H1 (cell line): ENCODE results near the gene C16orf89. TPM values are rescaled to one million over a fixed set of nuclear protein-coding genes. Genes with fewer than 3 reads are reported as not detected.
"Not testable (repeated sequence)": the region's sequence is repeated elsewhere in the genome, so short reads cannot be mapped to it uniquely, and the experiment has no call there.

Source experiments
- CTCF ChIA-PET: fragments of 300-600 bp; sonication (Branson Sonifier 250); formaldehyde crosslinking; loops from one replicate; lab custom pipeline; 2021; ENCODE audit not compliant: partially characterized antibody; lab: Charles Lee
- POLR2A ChIA-PET: fragments of 300-600 bp; sonication (Branson Sonifier 250); formaldehyde crosslinking; loops from one replicate; lab custom pipeline; 2021; ENCODE audit warnings: inconsistent platforms; ENCODE audit not compliant: partially characterized antibody; lab: Charles Lee
- DNase-seq, 2 experiments: peaks; one replicate each; pipeline versions ENCODE4 v3.0.0 to v3.0.0-alpha.2; 2010 to 2022; ENCODE audit warnings: low spot score in 2 of 2, low read depth in 1 of 2, mixed read lengths in 1 of 2
- FAIRE-seq: peaks from 2 replicates; lab custom pipeline; 2011; peaks lifted over from hg19 to GRCh38; lab: Jason Lieb, UNC
- H2AFZ ChIP-seq: 2 replicates; pipeline ENCODE4 v1.8.1; 2012; ENCODE audit warnings: low read length, inconsistent platforms
- H2AK5ac ChIP-seq: 2 replicates; pipeline ENCODE4 v1.6.1; 2013; ENCODE audit warnings: low read depth, low read length
- H2BK120ac ChIP-seq: replicated peaks from 2 replicates; pipeline ENCODE3; 2013; ENCODE audit warnings: low read depth, low read length, inconsistent platforms
- H2BK12ac ChIP-seq: 2 replicates; pipeline ENCODE4 v1.6.1; 2013; ENCODE audit warnings: low read depth, low read length
- H2BK15ac ChIP-seq: 2 replicates; pipeline ENCODE4 v1.6.1; 2013; ENCODE audit warnings: low read length
- H2BK20ac ChIP-seq: 2 replicates; pipeline ENCODE4 v1.6.1; 2013; ENCODE audit warnings: low read length
- H2BK5ac ChIP-seq: 2 replicates; pipeline ENCODE4 v1.6.1; 2013; ENCODE audit warnings: low read depth, low read length
- H3K14ac ChIP-seq: 2 replicates; pipeline ENCODE4 v1.6.1; 2013; ENCODE audit warnings: inconsistent platforms; ENCODE audit not compliant: insufficient read length
- H3K18ac ChIP-seq: 2 replicates; pipeline ENCODE4 v1.6.1; 2013; ENCODE audit warnings: low read length; ENCODE audit errors: extremely low read depth
- H3K23ac ChIP-seq: 2 replicates; pipeline ENCODE4 v1.6.1; 2013; ENCODE audit warnings: inconsistent platforms; ENCODE audit not compliant: insufficient read length
- H3K23me2 ChIP-seq: 2 replicates; pipeline ENCODE4 v1.6.1; 2013; ENCODE audit warnings: low read depth, low read length
- H3K27ac ChIP-seq: 2 replicates; pipeline ENCODE4 v1.6.1; 2011; ENCODE audit warnings: low read depth, low read length, inconsistent platforms
- H3K27me3 ChIP-seq, 4 experiments: replicated peaks in 1 of 4; 1 replicate in 1 of 4; 2 replicates in 3 of 4; pipeline versions ENCODE4 v1.6.1 to v1.8.1; 2011 to 2013; ENCODE audit warnings: low read length in 3 of 4, mild to moderate bottlenecking in 3 of 4, inconsistent platforms in 2 of 4, mixed read lengths in 2 of 4, moderate library complexity in 1 of 4; ENCODE audit not compliant: control insufficient read depth in 3 of 4, insufficient read depth in 3 of 4; ENCODE audit errors: extremely low read depth in 1 of 4
- H3K36me3 ChIP-seq, 4 experiments: 2 replicates each; pipeline versions ENCODE4 v1.6.1 to v1.8.1; 2011 to 2013; ENCODE audit warnings: mild to moderate bottlenecking in 4 of 4, low read length in 3 of 4, moderate library complexity in 2 of 4, control low read depth in 1 of 4, inconsistent platforms in 1 of 4; ENCODE audit not compliant: insufficient read depth in 4 of 4, control insufficient read depth in 2 of 4
- H3K4ac ChIP-seq: replicated peaks from 2 replicates; pipeline ENCODE3; 2013; ENCODE audit warnings: low read length, low read depth, mixed read lengths, inconsistent platforms; ENCODE audit not compliant: insufficient read length
- H3K4me1 ChIP-seq, 4 experiments: replicated peaks in 1 of 4; 1 replicate in 1 of 4; 2 replicates in 3 of 4; pipeline versions ENCODE4 v1.6.1 to v1.8.1; 2011 to 2013; ENCODE audit warnings: low read length in 3 of 4, inconsistent platforms in 2 of 4, mixed read lengths in 1 of 4; ENCODE audit not compliant: insufficient read depth in 4 of 4, control insufficient read depth in 3 of 4
- H3K4me2 ChIP-seq, 2 experiments: 2 replicates each; pipeline versions ENCODE4 v1.6.1 to v1.8.1; 2011 to 2013; ENCODE audit warnings: low read depth in 2 of 2, low read length in 2 of 2, control low read depth in 1 of 2, inconsistent platforms in 1 of 2, mild to moderate bottlenecking in 1 of 2; ENCODE audit not compliant: insufficient read depth in 1 of 2
- H3K4me3 ChIP-seq, 4 experiments: fragments of 200-600, 300-600 bp in 1 of 4; sonication (generic), shearing (Covaris generic), sonication (Bioruptor Twin) in 1 of 4; 2 replicates each; pipeline versions ENCODE4 v1.5.1 to v1.8.1; 2011 to 2016; ENCODE audit warnings: low read length in 4 of 4, low read depth in 3 of 4, control low read depth in 2 of 4, inconsistent platforms in 2 of 4, mild to moderate bottlenecking in 2 of 4, mixed read lengths in 1 of 4, moderate library complexity in 1 of 4; ENCODE audit not compliant: insufficient read depth in 2 of 4; ENCODE audit errors: extremely low read depth in 1 of 4
- H3K56ac ChIP-seq: replicated peaks from 2 replicates; pipeline ENCODE3; 2013; ENCODE audit warnings: low read depth, mild to moderate bottlenecking, mixed read lengths, low read length, inconsistent platforms; ENCODE audit not compliant: insufficient read length
- H3K79me1 ChIP-seq: 2 replicates; pipeline ENCODE4 v1.6.1; 2013; ENCODE audit warnings: low read depth, low read length, control low read depth
- H3K79me2 ChIP-seq, 2 experiments: 2 replicates each; pipeline versions ENCODE4 v1.6.1 to v1.8.1; 2012 to 2013; ENCODE audit warnings: low read length in 2 of 2, mild to moderate bottlenecking in 2 of 2, inconsistent platforms in 1 of 2; ENCODE audit not compliant: insufficient read depth in 2 of 2, control insufficient read depth in 1 of 2
- H3K9ac ChIP-seq, 4 experiments: replicated peaks in 1 of 4; 1 replicate in 1 of 4; 2 replicates in 3 of 4; pipeline versions ENCODE4 v1.6.1 to v1.8.1; 2011 to 2013; ENCODE audit warnings: low read depth in 3 of 4, low read length in 3 of 4, control low read depth in 2 of 4, mild to moderate bottlenecking in 2 of 4, moderate library complexity in 2 of 4, inconsistent platforms in 1 of 4; ENCODE audit errors: extremely low read depth in 1 of 4
- H3K9me3 ChIP-seq, 2 experiments: 2 replicates each; pipeline versions ENCODE4 v1.6.1 to v1.8.1; 2012 to 2013; ENCODE audit warnings: mild to moderate bottlenecking in 2 of 2, moderate library complexity in 2 of 2, control low read depth in 1 of 2, inconsistent platforms in 1 of 2, low read depth in 1 of 2, low read length in 1 of 2, mixed read lengths in 1 of 2; ENCODE audit not compliant: insufficient read depth in 2 of 2
- H4K20me1 ChIP-seq, 2 experiments: replicated peaks in 1 of 2; 2 replicates each; pipeline versions ENCODE3 to v1.8.1; 2011 to 2013; ENCODE audit warnings: inconsistent platforms in 2 of 2, low read length in 2 of 2, mild to moderate bottlenecking in 1 of 2; ENCODE audit not compliant: insufficient read depth in 2 of 2, control insufficient read depth in 1 of 2
- H4K5ac ChIP-seq: 2 replicates; pipeline ENCODE4 v1.6.1; 2013; ENCODE audit warnings: low read length, low read depth, mixed read lengths, inconsistent platforms; ENCODE audit not compliant: insufficient read length
- H4K8ac ChIP-seq: 2 replicates; pipeline ENCODE4 v1.8.0; 2013; ENCODE audit warnings: mild to moderate bottlenecking, moderate library complexity, low read length, inconsistent platforms; ENCODE audit not compliant: insufficient read depth; ENCODE audit errors: extremely low read depth
- H4K91ac ChIP-seq: replicated peaks from 2 replicates; pipeline ENCODE3; 2013; ENCODE audit warnings: low read length, mixed read lengths, inconsistent platforms; ENCODE audit not compliant: insufficient read length
- WGBS, 2 experiments: shearing (Covaris generic) in 1 of 2; methylation state at CpG; one replicate each; pipeline versions ENCODE4 v1.1.6 to v1.1.7; 2013 to 2015; ENCODE audit warnings: low lambda C conversion rate in 2 of 2, mixed read lengths in 2 of 2, inconsistent platforms in 1 of 2, low coverage in 1 of 2, missing lambda C conversion rate in 1 of 2; ENCODE audit not compliant: insufficient replicate concordance in 2 of 2, insufficient coverage in 1 of 2, insufficient read length in 1 of 2; ENCODE audit errors: extremely low coverage in 1 of 2, missing lambda C conversion rate in 1 of 2; 5-methylcytosine and 5-hydroxymethylcytosine counted together
- polyA plus RNA-seq, 7 experiments: library from polyadenylated mRNA; depleted of rRNA in 3 of 7; stranded (reverse) in 5 of 7; unstranded in 2 of 7; fragments of >200 nt in 5 of 7; fragments of 200-250 nt in 2 of 7; gene quantifications; 1 replicate in 5 of 7; 2 replicates in 1 of 7; 4 replicates in 1 of 7; pipeline versions ENCODE4 v1.2.1 to v1.2.3, GENCODE V29; 2011 to 2013; ENCODE audit warnings: missing spikeins in 2 of 7, mixed read lengths in 2 of 7
- total RNA-seq: library from RNA; stranded (reverse); fragmentation: NEBNext Ultra II Directional; extraction: Animal tissue kit (Norgen Biotek cat#: 25700); gene quantifications from 2 replicates; pipeline ENCODE4 v1.2.1, GENCODE V29; 2021

The C16orf89 gene
- total and polyA plus RNA-seq, 2 of the 8 experiments (the other 6 are each of a cell fraction or from before 2014, with no cell fraction given) = 6.7 to 9.9 TPM

DNA sequence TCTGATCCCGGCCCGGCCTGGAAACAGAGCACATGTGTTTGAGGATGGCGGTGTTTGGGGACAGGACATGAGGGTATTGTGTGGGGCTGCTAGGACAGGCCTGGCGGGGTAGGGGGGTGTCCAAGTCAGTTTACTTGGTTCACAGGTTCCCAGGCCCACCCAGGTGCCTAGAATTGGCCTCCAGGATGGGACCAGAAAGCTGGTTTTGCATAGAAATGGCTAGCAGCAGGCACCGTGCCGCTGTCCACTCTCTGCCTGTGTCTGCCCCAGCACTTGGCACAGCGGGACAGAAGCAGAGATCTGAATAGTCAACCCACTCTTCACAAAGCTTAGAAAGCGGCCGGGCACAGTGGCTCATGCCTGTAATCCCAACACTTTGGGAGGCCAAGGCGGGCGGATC is 20.0 kb upstream of the C16orf89 start:
- not testable (repeated sequence) for H3K4me3 ChIP-seq, H2AK5ac ChIP-seq, H3K4ac ChIP-seq, H3K14ac ChIP-seq, H4K5ac ChIP-seq, H4K20me1 ChIP-seq, H2BK120ac ChIP-seq, H2BK20ac ChIP-seq, H2BK12ac ChIP-seq, H2BK15ac ChIP-seq, FAIRE-seq, H3K79me1 ChIP-seq, H3K4me1 ChIP-seq, H3K9me3 ChIP-seq, H3K27me3 ChIP-seq, H3K27ac ChIP-seq, H3K56ac ChIP-seq, H3K79me2 ChIP-seq, H3K9ac ChIP-seq, H3K18ac ChIP-seq, H4K8ac ChIP-seq, H2AFZ ChIP-seq, H4K91ac ChIP-seq, H2BK5ac ChIP-seq, H3K23me2 ChIP-seq, H3K23ac ChIP-seq, H3K4me2 ChIP-seq, DNase-seq
- H3K36me3 ChIP-seq = peaks cover 4 to 30% (median 7%) of the 10 kb centered on the region in 4 experiments; a peak in 5 of 8 replicates
- ChIA-PET CTCF (interaction anchor here (0.6 to 27.9 kb wide), 5 partner anchors 8 to 109 kb away, joined by 4 to 625 read pairs (median 5); partner anchors contain the start of gene C16orf89), POLR2A (interaction anchor here (0.6 to 1.8 kb wide), 4 partner anchors 11 to 64 kb away, joined by 3 to 8 read pairs (median 3); no protein-coding TSS in a partner anchor)
- 92% methylated on average over 11 of the region's 11 CpGs; no CpG with 5 or more reads in 1 of the 2 experiments for WGBS, 2 experiments
